LHCN-M2 (cell line): ENCODE data around the gene SF3A1. TPM values are rescaled to one million over a fixed set of nuclear protein-coding genes. Genes with fewer than 3 reads are reported as not detected.

Experiments
- DNase-seq: peaks from one replicate; pipeline ENCODE4 v3.0.0-alpha.2; 2012; ENCODE audit warnings: low read depth
- total RNA-seq: library from RNA; depleted of rRNA; stranded (reverse); fragments of >200 nt; gene quantifications from 2 replicates; pipeline ENCODE4 v1.2.3, GENCODE V29; 2014

The SF3A1 gene
- total RNA-seq, 1 experiment from 2014 or later = 37.6 TPM

GRCh38 chr22:30305906-30306626, 50.6 kb downstream of the SF3A1 start:
- no peak for DNase-seq

GRCh38 chr22:30305519-30305905, 51.2 kb downstream of the SF3A1 start:
- no peak for DNase-seq

GRCh38 chr22:30304495-30305244, 52.0 kb downstream of the SF3A1 start:
- no peak for DNase-seq

GRCh38 chr22:30302810-30303138, 53.9 kb downstream of the SF3A1 start:
- peak; percentile 77 for DNase-seq

- peak; percentile 89 for DNase-seq
Observed at GRCh38 chr22:30301995-30302809, 54.5 kb downstream of the SF3A1 start.

- DNase-seq = no peak
Observed at GRCh38 chr22:30299322-30299721, 57.4 kb downstream of the SF3A1 start.

GRCh38 chr22:30297991-30298701, 58.5 kb downstream of the SF3A1 start:
- no peak for DNase-seq

- no peak for DNase-seq
Observed at GRCh38 chr22:30297276-30297990, 59.3 kb downstream of the SF3A1 start.

- DNase-seq = no peak
Observed at GRCh38 chr22:30296833-30297232, 59.9 kb downstream of the SF3A1 start.

- DNase-seq = no peak
Observed at GRCh38 chr22:30296324-30296723, 60.4 kb downstream of the SF3A1 start.

- DNase-seq = no peak
Observed at GRCh38 chr22:30295576-30295975, 61.1 kb downstream of the SF3A1 start.

GRCh38 chr22:30294830-30295229, 61.9 kb downstream of the SF3A1 start:
- DNase-seq = no peak

GRCh38 chr22:30294066-30294465, 62.6 kb downstream of the SF3A1 start:
- no peak for DNase-seq

GRCh38 chr22:30293026-30293425, 63.7 kb downstream of the SF3A1 start:
- no peak for DNase-seq

GRCh38 chr22:30292069-30292970, 64.4 kb downstream of the SF3A1 start:
- DNase-seq = no peak

GRCh38 chr22:30291058-30291892, 65.4 kb downstream of the SF3A1 start:
- peak; percentile 90 for DNase-seq

- DNase-seq = peak; percentile 97
Observed at GRCh38 chr22:30290342-30291057, 66.2 kb downstream of the SF3A1 start.

GRCh38 chr22:30289980-30290313, 66.7 kb downstream of the SF3A1 start:
- no peak for DNase-seq
